ENCODE data around the gene B3GAT1.

Gene B3GAT1

GRCh38 chr11:134454146-134454690 is 42.2 kb upstream of the B3GAT1 start:
- Histone ChIP-seq H3K9me3 (ENCODE audit: insufficient read depth, low read length, severe bottlenecking) (peaks cover 10% of the 10 kb centered on the region), H2AFZ (ENCODE audit: low read depth, low read length) (no peak overlapping the region), H3K36me3 (ENCODE audit: insufficient read depth, low read length) (no peaks in the 10 kb centered on the region), H3K4me1 (ENCODE audit: insufficient read depth, low read length) (no peaks in the 10 kb centered on the region), H3K4me3 (ENCODE audit: low read depth in 1 of 2, low read length in 2 of 2) (no peak overlapping the region), H3K27me3 (ENCODE audit: insufficient read depth, low read length, poor library complexity) (no peaks in the 10 kb centered on the region), H4K20me1 (ENCODE audit: insufficient read depth, low read length) (no peaks in the 10 kb centered on the region), H3K4me2 (ENCODE audit: insufficient read depth, low read length) (no peak overlapping the region), H3K27ac (ENCODE audit: low read length) (no peak overlapping the region), H3K9ac (ENCODE audit: low read depth, low read length) (no peak overlapping the region), H3K79me2 (ENCODE audit: insufficient read depth, low read length) (no peaks in the 10 kb centered on the region)
- DNase-seq (no peak), ATAC-seq (ENCODE audit: insufficient read depth, low read depth) (no peak)
- no peak for TF ChIP-seq CTCF (IDR thresholded peaks at IDR 0.05; ENCODE audit: borderline replicate concordance, extremely low read depth, low read length, poor library complexity, severe bottlenecking)
- TF ChIP-seq EZH2 (IDR thresholded peaks at IDR 0.05; ENCODE audit: borderline replicate concordance, low read depth, low read length, severe bottlenecking): no peak

GRCh38 chr11:134453441-134453840 is 41.4 kb upstream of the B3GAT1 start:
- no peak for ATAC-seq (ENCODE audit: insufficient read depth, low read depth)
- Histone ChIP-seq H3K4me3 (ENCODE audit: low read depth in 1 of 2, low read length in 2 of 2) (no peak overlapping the region), H4K20me1 (ENCODE audit: insufficient read depth, low read length) (no peaks in the 10 kb centered on the region), H3K27me3 (ENCODE audit: insufficient read depth, low read length, poor library complexity) (no peaks in the 10 kb centered on the region), H3K4me2 (ENCODE audit: insufficient read depth, low read length) (no peak overlapping the region), H3K27ac (ENCODE audit: low read length) (no peak overlapping the region), H3K36me3 (ENCODE audit: insufficient read depth, low read length) (no peaks in the 10 kb centered on the region), H3K9ac (ENCODE audit: low read depth, low read length) (no peak overlapping the region), H3K9me3 (ENCODE audit: insufficient read depth, low read length, severe bottlenecking) (peaks cover 10% of the 10 kb centered on the region), H3K4me1 (ENCODE audit: insufficient read depth, low read length) (no peaks in the 10 kb centered on the region), H3K79me2 (ENCODE audit: insufficient read depth, low read length) (no peaks in the 10 kb centered on the region), H2AFZ (ENCODE audit: low read depth, low read length) (no peak overlapping the region)
- TF ChIP-seq EZH2 (IDR thresholded peaks at IDR 0.05; ENCODE audit: borderline replicate concordance, low read depth, low read length, severe bottlenecking) (no peak), CTCF (IDR thresholded peaks at IDR 0.05; ENCODE audit: borderline replicate concordance, extremely low read depth, low read length, poor library complexity, severe bottlenecking) (no peak)
- DNase-seq: no peak

- DNase-seq (no peak), ATAC-seq (ENCODE audit: insufficient read depth, low read depth) (no peak)
- H3K9ac ChIP-seq (ENCODE audit: low read depth, low read length): no peak overlapping the region
- H3K9me3 ChIP-seq (ENCODE audit: insufficient read depth, low read length, severe bottlenecking): peaks cover 6% of the 10 kb centered on the region
- H3K4me3 ChIP-seq (ENCODE audit: low read depth in 1 of 2, low read length in 2 of 2): no peak overlapping the region
- no peaks in the 10 kb centered on the region for H3K79me2 ChIP-seq (ENCODE audit: insufficient read depth, low read length)
- no peaks in the 10 kb centered on the region for H3K4me1 ChIP-seq (ENCODE audit: insufficient read depth, low read length)
- H3K27ac ChIP-seq (ENCODE audit: low read length): no peak overlapping the region
- H3K36me3 ChIP-seq (ENCODE audit: insufficient read depth, low read length): no peaks in the 10 kb centered on the region
- no peak overlapping the region for H3K4me2 ChIP-seq (ENCODE audit: insufficient read depth, low read length)
- no peaks in the 10 kb centered on the region for H3K27me3 ChIP-seq (ENCODE audit: insufficient read depth, low read length, poor library complexity)
- H4K20me1 ChIP-seq (ENCODE audit: insufficient read depth, low read length): no peaks in the 10 kb centered on the region; the same call in 1 of the 2 replicates
- TF ChIP-seq CTCF (IDR thresholded peaks at IDR 0.05; ENCODE audit: borderline replicate concordance, extremely low read depth, low read length, poor library complexity, severe bottlenecking) (no peak), EZH2 (IDR thresholded peaks at IDR 0.05; ENCODE audit: borderline replicate concordance, low read depth, low read length, severe bottlenecking) (no peak)
- no peak overlapping the region for H2AFZ ChIP-seq (ENCODE audit: low read depth, low read length)
These were observed 40.8 kb upstream of the B3GAT1 start for GRCh38 chr11:134452838-134453155.

Data from DND-41 (cell line).